HG03045 (cell line): Measurements from ENCODE around the gene BNC2.

Source experiments
- ATAC-seq: cut with Tn5 transposase; IDR thresholded peaks from one replicate; pipeline ENCODE4 v1.9.1; 2021; ENCODE audit warnings: mild to moderate bottlenecking, moderate library complexity; ENCODE audit not compliant: unreplicated experiment

Gene BNC2

GRCh38 chr9:16387382-16387781, 483.1 kb downstream of the BNC2 start:
- no peak for ATAC-seq

GRCh38 chr9:16386827-16387077, 483.7 kb downstream of the BNC2 start:
- no peak for ATAC-seq

DNA sequence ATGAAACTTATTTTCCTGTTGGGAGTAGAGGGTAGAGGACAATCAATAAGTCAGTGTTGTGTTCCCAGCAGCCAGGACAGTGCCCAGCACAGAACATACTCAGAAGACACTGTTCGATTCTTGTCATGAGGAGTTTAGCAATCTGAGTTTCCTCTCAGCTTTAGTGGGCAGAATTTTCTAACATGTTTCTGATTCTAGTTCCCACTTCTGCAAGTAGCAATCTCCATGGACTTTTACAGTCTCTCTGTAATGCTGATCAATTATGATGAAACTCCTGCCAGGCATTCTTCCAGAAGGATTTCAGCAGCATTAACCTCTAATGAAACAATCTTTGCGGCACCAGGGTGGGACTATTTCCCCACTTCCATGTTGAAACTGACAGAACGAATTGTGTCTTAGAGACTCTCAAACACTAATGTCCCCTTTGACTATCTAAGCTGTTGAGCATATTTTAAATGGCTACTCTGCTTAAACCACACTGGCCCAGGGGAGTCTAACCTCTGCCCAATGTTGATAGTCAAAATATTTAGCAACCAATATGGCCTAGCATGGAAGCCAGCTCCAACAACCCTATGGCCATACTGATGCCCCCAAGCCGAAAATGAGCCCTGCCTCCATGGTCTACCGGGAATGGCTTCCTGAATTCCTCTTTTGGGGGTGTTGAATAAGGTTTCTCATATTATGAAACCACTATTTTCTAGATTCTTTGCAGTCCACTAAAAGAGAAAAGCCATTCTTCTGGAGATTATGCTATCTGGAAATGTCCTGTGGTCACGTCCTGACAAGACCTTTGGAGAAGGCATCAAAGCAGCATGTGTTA, 484.3 kb downstream of the BNC2 start:
- no peak for ATAC-seq

- ATAC-seq, result no peak
These were observed 484.9 kb downstream of the BNC2 start for GRCh38 chr9:16385590-16385989.

- ATAC-seq, result no peak
These were observed 485.5 kb downstream of the BNC2 start for GRCh38 chr9:16384993-16385392.

DNA sequence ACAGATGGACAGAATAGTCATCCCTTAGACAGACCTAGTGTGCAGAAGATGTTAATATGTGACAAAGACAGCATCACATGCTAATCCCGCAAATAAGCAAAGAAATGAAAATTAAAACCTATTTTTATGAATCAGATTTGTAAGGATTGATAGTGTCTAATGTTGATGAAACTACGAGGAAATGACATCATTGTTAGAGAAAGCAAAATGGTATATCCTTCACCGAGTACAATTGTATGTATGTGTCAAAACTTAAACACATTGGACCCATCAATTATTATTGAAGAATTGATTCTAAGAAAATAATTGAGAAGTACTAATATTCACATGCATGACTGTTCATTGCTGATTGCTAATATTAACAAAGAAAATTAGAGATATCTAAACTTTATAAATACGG, 493.2 kb downstream of the BNC2 start:
- no peak for ATAC-seq

- ATAC-seq, result no peak
These were observed 499.2 kb downstream of the BNC2 start for GRCh38 chr9:16371306-16371705.

GRCh38 chr9:16370647-16371046, 499.8 kb downstream of the BNC2 start:
- no peak for ATAC-seq

GRCh38 chr9:16369427-16369826, 501.0 kb downstream of the BNC2 start:
- ATAC-seq, result no peak

DNA sequence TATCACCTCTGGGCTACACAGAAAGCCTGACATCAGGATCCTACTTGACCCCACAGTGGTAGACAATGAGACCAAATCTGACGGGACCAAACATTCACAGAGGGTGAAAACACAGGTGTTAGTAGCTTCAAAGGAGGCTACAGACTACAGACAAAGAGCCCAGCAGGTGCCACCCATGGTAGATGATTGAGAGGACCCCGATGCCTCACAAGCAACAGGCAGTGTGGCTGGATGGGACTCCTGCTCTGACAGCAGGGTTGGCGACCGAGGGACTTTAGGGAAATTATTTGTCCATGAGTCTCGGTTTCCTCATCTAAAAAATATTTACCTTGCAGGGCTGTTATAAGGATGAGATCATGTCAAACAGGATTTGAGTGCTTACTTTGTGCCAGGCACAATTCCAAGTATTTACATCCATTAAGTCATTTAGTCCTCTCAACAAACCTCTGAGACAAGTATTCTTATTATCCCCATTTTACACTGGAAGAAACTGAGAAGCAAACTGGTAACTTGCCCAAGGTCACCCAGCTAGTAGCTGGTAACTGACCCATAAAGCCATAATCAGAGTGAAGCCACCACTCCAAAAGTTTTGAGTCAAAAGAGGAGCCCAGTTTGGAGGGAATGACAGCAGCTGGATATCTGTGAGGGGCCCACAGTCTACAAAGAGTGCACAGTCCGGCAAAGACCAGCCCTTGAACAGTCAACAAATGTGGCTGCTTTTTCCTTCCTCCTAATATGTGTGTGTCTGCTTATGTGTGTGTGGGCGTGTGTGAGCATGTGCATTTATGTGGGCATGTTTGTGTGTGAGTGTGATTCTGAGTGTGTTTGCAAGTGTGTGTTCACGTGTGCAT, 502.0 kb downstream of the BNC2 start:
- ATAC-seq, result no peak

GRCh38 chr9:16367605-16368231, 502.8 kb downstream of the BNC2 start:
- ATAC-seq, result no peak

GRCh38 chr9:16364347-16364746, 506.1 kb downstream of the BNC2 start:
- ATAC-seq, result no peak

DNA sequence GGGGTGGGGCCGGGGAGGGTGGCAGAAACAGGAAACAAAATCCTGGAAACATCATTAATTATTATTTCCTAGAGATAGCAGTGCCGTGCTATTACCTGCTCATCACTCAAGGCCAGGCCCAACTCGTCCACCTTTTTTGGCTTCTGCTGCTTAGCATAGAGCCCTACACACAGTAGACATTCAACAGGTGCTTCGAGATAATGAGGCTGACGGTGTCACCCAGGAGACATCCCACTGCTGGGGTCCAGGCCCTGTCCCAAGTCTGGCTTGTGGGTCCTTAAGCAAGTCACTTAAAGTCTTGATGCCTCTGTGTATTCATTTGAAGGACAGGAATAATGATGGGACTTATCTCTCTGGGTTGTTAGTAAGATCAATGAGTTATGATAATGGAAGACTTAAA, 506.6 kb downstream of the BNC2 start:
- no peak for ATAC-seq

GRCh38 chr9:16363073-16363781, 507.2 kb downstream of the BNC2 start:
- ATAC-seq, result no peak

DNA sequence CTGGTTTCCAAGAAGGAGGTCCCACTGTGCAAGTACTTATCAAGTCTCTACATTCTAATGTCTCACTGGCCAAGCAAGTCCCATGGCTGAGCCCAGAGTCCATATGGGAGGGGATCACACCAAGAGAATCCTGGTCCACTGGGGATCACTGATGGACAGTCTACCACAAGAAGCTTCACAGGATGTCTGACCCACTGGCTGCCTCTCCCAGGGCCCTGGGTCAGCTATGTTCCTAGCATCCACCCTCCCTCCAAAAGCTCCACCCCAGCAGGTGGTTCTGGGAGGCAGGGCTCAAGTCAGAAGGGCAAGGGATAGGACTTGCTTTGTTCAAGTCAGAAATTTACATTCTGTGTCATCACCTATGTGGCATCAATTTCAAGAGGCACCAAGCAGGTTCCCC, 508.5 kb downstream of the BNC2 start:
- ATAC-seq, result no peak

- no peak for ATAC-seq
These were observed 509.4 kb downstream of the BNC2 start for GRCh38 chr9:16361118-16361517.

DNA sequence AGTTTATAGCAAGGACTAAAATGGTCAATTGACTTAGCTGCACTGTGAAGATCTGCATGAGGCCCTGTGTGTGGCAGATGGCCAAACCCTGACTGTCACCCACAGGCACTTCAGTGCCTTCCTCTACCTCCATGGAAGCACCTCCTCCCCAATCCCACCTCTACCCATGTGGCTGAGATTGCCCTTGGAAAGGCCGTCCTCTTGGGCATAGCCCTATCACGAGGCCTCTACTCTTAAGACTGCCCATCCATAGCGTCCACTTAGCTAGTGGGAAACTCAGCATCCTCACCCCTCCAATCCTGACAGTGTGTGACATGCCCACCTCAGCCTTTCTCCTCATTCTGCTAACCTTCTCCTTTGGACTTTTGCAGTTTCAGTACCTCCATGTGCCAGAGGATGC, 510.2 kb downstream of the BNC2 start:
- no peak for ATAC-seq
